Spleen (tissue), 11 donors: Measurements from ENCODE around the gene IQSEC3. TPM values are rescaled to one million over a fixed set of nuclear protein-coding genes. Genes with fewer than 3 reads are reported as not detected.
A peak's percentile ranks its signal among the peaks of the same experiment; 100 is the strongest.

Experiments
- DNase-seq: peaks from one replicate; pipeline ENCODE4 v3.0.0-alpha.2; 2020
- H3K27ac ChIP-seq, 8 donors: fragments of 200-600 bp; sonication (generic) in 7 of 8; 1 replicate in 4 of 8; 2 replicates in 4 of 8; pipeline versions ENCODE4 v1.5.0 to v1.8.0; 2016 to 2021; ENCODE audit warnings: inconsistent platforms in 4 of 8, mild to moderate bottlenecking in 4 of 8, moderate library complexity in 1 of 8
- H3K27me3 ChIP-seq, 7 donors: fragments of 200-600 bp; sonication (generic) in 6 of 7; replicated peaks in 1 of 7; 1 replicate in 4 of 7; 2 replicates in 3 of 7; pipeline versions ENCODE4 v1.5.0 to v1.8.0; 2016 to 2021; ENCODE audit warnings: inconsistent platforms in 3 of 7, mild to moderate bottlenecking in 1 of 7
- H3K36me3 ChIP-seq, 6 donors: fragments of 200-600 bp; sonication (generic) in 5 of 6; 1 replicate in 4 of 6; 2 replicates in 2 of 6; pipeline versions ENCODE4 v1.5.0 to v1.8.0; 2016 to 2021; ENCODE audit warnings: inconsistent platforms in 2 of 6
- H3K4me1 ChIP-seq, 6 donors: fragments of 200-600 bp; sonication (generic) in 5 of 6; 1 replicate in 3 of 6; 2 replicates in 3 of 6; pipeline versions ENCODE4 v1.5.0 to v1.8.0; 2016 to 2021; ENCODE audit warnings: inconsistent platforms in 3 of 6
- H3K4me3 ChIP-seq, 8 donors: fragments of 200-600 bp; sonication (generic) in 7 of 8; 1 replicate in 4 of 8; 2 replicates in 4 of 8; pipeline versions ENCODE4 v1.5.0 to v1.8.0; 2016 to 2021; ENCODE audit warnings: inconsistent platforms in 4 of 8, mild to moderate bottlenecking in 4 of 8, moderate library complexity in 2 of 8
- H3K9me3 ChIP-seq, 8 donors: fragments of 200-600 bp; sonication (generic) in 7 of 8; 1 replicate in 4 of 8; 2 replicates in 4 of 8; pipeline versions ENCODE4 v1.5.0 to v1.8.0; 2016 to 2021; ENCODE audit warnings: inconsistent platforms in 4 of 8
- CTCF ChIP-seq, 11 experiments: fragments of 200-600 bp in 7 of 11; fragments of 450-650 bp in 4 of 11; sonication (generic) in 4 of 11; IDR thresholded peaks in 8 of 11; conservative IDR thresholded peaks in 3 of 11; 1 replicate in 7 of 11; 2 replicates in 4 of 11; pipeline versions ENCODE4 v1.4.0 to v1.8.0; 2016 to 2021; ENCODE audit warnings: antibody characterized with exemption in 11 of 11, inconsistent platforms in 4 of 11, mild to moderate bottlenecking in 1 of 11
- POLR2A ChIP-seq, 3 donors: fragments of 450-650 bp; IDR thresholded peaks; one replicate each; pipeline ENCODE4 v1.5.1; 2017; ENCODE audit warnings: antibody characterized with exemption in 3 of 3, mild to moderate bottlenecking in 1 of 3
- POLR2AphosphoS5 ChIP-seq, 3 donors: sonication (generic); formaldehyde crosslinking; IDR thresholded peaks; one replicate each; pipeline ENCODE4 v1.5.1; 2017; ENCODE audit warnings: antibody characterized with exemption in 3 of 3
- WGBS, 5 donors: extraction: QIAGEN DNeasy Blood & Tissue Kit in 3 of 5; methylation state at CpG; one replicate each; pipeline versions ENCODE4 v1.1.5 to v1.1.7; 2013 to 2018; 5-methylcytosine and 5-hydroxymethylcytosine counted together
- intact Hi-C: fragments of 100-400 bp; cut with DNase I; formaldehyde crosslinking; loops from one replicate; pipeline ENCODE4 v1.15.0; 2023; ENCODE audit warnings: low total_unique reads
- polyA plus RNA-seq, 3 donors: library from polyadenylated mRNA; stranded (reverse); fragments of 200-250 nt; gene quantifications; one replicate each; pipeline ENCODE4 v1.2.1, GENCODE V29; 2013
- total RNA-seq, 7 donors: library from RNA; depleted of rRNA in 3 of 7; stranded (reverse); fragments of >200 nt in 3 of 7; fragmentation: NEBNext Ultra II Directional in 4 of 7; extraction: Animal tissue kit (Norgen Biotek cat#: 25700) in 4 of 7; gene quantifications; one replicate each; pipeline versions ENCODE4 v1.1.0 to v1.2.1, GENCODE V29; 2016 to 2021
- donor health status: healthy with polysubstance abuse.
- donor health status: DM: no; HTN: no; CAD: no; lungs with moderate emphysema.
- donor health status: DM: no; HTN: no; CAD: no.
- donor health status: Bipolar disorder and iron deficiency.
- donor health status: healthy.
- donor health status: DM: no; HTN: no; CAD: no.
- donor health status: DM: yes; HTN: yes; CAD: no.

Gene IQSEC3
- total and polyA plus RNA-seq, 10 donors: 0.20 to 1.6 (median 0.52) TPM; not detected in 1

- Histone ChIP-seq H3K4me3 (no peak overlapping the region), H3K27me3 (peaks cover 0 to 16% (median 0%) of the 10 kb centered on the region in 7 donors), H3K4me1 (no peaks in the 10 kb centered on the region), H3K9me3 (no peaks in the 10 kb centered on the region), H3K36me3 (no peaks in the 10 kb centered on the region), H3K27ac (no peak overlapping the region)
- peak; percentile 82 for DNase-seq
- peak; percentile 11 to 63 (median 54) for TF ChIP-seq CTCF (IDR thresholded peaks at IDR 0.05 in 8 of 11, conservative IDR thresholded peaks at IDR 0.05 in 3 of 11)
- TF ChIP-seq POLR2A (IDR thresholded peaks at IDR 0.05): no peak
- peak in 1 of 3 donors; percentile 9 for TF ChIP-seq POLR2AphosphoS5 (IDR thresholded peaks at IDR 0.05)
- WGBS, 5 donors: 15 to 19% (median 18%) methylated on average over 10 to 11 of the region's 11 CpGs
- intact Hi-C loops: no loop called here
These were observed 86.6 kb downstream of the IQSEC3 start for GRCh38 chr12:153080-153746.

- Histone ChIP-seq H3K27ac (no peak overlapping the region), H3K4me1 (no peaks in the 10 kb centered on the region), H3K4me3 (no peak overlapping the region), H3K9me3 (no peaks in the 10 kb centered on the region), H3K36me3 (no peaks in the 10 kb centered on the region), H3K27me3 (peaks cover 0 to 16% (median 0%) of the 10 kb centered on the region in 7 donors)
- intact Hi-C loops: no loop called here
- WGBS, 5 donors: 90 to 95% (median 93%) methylated on average over 10 to 12 of the region's 12 CpGs
- TF ChIP-seq CTCF (IDR thresholded peaks at IDR 0.05 in 8 of 11, conservative IDR thresholded peaks at IDR 0.05 in 3 of 11): no peak
- TF ChIP-seq POLR2A (IDR thresholded peaks at IDR 0.05): no peak
- TF ChIP-seq POLR2AphosphoS5 (IDR thresholded peaks at IDR 0.05): no peak
- DNase-seq: no peak
These were observed 87.5 kb downstream of the IQSEC3 start for GRCh38 chr12:154058-154457.

GRCh38 chr12:155006-155405 is 88.4 kb downstream of the IQSEC3 start:
- WGBS, 5 donors: 85 to 91% (median 90%) methylated on average over 6 to 9 of the region's 9 CpGs
- TF ChIP-seq POLR2A (IDR thresholded peaks at IDR 0.05) (no peak), CTCF (IDR thresholded peaks at IDR 0.05 in 8 of 11, conservative IDR thresholded peaks at IDR 0.05 in 3 of 11) (no peak), POLR2AphosphoS5 (IDR thresholded peaks at IDR 0.05) (no peak)
- H3K36me3 ChIP-seq: no peaks in the 10 kb centered on the region
- no peak overlapping the region for H3K27ac ChIP-seq
- no peak for DNase-seq
- intact Hi-C loops: no loop called here
- H3K9me3 ChIP-seq: no peaks in the 10 kb centered on the region
- H3K4me3 ChIP-seq: no peak overlapping the region
- H3K27me3 ChIP-seq: peaks cover 0 to 16% (median 0%) of the 10 kb centered on the region in 7 donors
- H3K4me1 ChIP-seq: no peaks in the 10 kb centered on the region

GRCh38 chr12:155646-156045 is 89.1 kb downstream of the IQSEC3 start:
- no peak overlapping the region for H3K4me3 ChIP-seq
- no peak for DNase-seq

More at GRCh38 chr12:155646-156045, 89.1 kb downstream of the IQSEC3 start:
- H3K27ac ChIP-seq: no peak overlapping the region
- peaks cover 0 to 16% (median 0%) of the 10 kb centered on the region in 7 donors for H3K27me3 ChIP-seq
- TF ChIP-seq POLR2AphosphoS5 (IDR thresholded peaks at IDR 0.05) (no peak), CTCF (IDR thresholded peaks at IDR 0.05 in 8 of 11, conservative IDR thresholded peaks at IDR 0.05 in 3 of 11) (no peak), POLR2A (IDR thresholded peaks at IDR 0.05) (no peak)
- H3K36me3 ChIP-seq: no peaks in the 10 kb centered on the region
- 75 to 89% (median 85%) methylated on average over 8 of the region's 8 CpGs for WGBS, 5 donors
- H3K9me3 ChIP-seq: no peaks in the 10 kb centered on the region
- no peaks in the 10 kb centered on the region for H3K4me1 ChIP-seq
- intact Hi-C loops: no loop called here
